Astrocyte (in vitro differentiated cells and primary cell): ENCODE results near the gene PSEN2. TPM values are rescaled to one million over a fixed set of nuclear protein-coding genes. Genes with fewer than 3 reads are reported as not detected.
A peak's percentile ranks its signal among the peaks of the same experiment; 100 is the strongest.

Experiments used
- DNase-seq: peaks from one replicate; pipeline ENCODE4 v3.0.0-alpha.2; 2010; ENCODE audit warnings: low read depth
- FAIRE-seq: peaks from 2 replicates; lab custom pipeline; 2011; peaks lifted over from hg19 to GRCh38; lab: Jason Lieb, UNC
- H2AFZ ChIP-seq: 2 replicates; pipeline ENCODE4 v1.6.0; 2012; ENCODE audit warnings: low read depth, low read length, inconsistent platforms
- H3K27ac ChIP-seq: 2 replicates; pipeline ENCODE4 v1.5.1; 2011; ENCODE audit warnings: low read depth, low read length, inconsistent platforms
- H3K27me3 ChIP-seq: 2 replicates; pipeline ENCODE4 v1.6.0; 2011; ENCODE audit warnings: low read length, inconsistent platforms; ENCODE audit not compliant: insufficient read depth
- H3K36me3 ChIP-seq: 2 replicates; pipeline ENCODE4 v1.5.1; 2011; ENCODE audit warnings: low read length, inconsistent platforms; ENCODE audit not compliant: insufficient read depth
- H3K4me1 ChIP-seq: 2 replicates; pipeline ENCODE4 v1.5.1; 2011; ENCODE audit warnings: low read length, inconsistent platforms; ENCODE audit not compliant: insufficient read depth
- H3K4me2 ChIP-seq: 2 replicates; pipeline ENCODE4 v1.6.0; 2012; ENCODE audit warnings: low read length, inconsistent platforms
- H3K4me3 ChIP-seq: 2 replicates; pipeline ENCODE4 v1.5.1; 2011; ENCODE audit warnings: low read depth, mild to moderate bottlenecking, low read length, inconsistent platforms; ENCODE audit not compliant: insufficient read depth
- H3K79me2 ChIP-seq: 2 replicates; pipeline ENCODE4 v1.6.0; 2012; ENCODE audit warnings: mild to moderate bottlenecking, low read length, inconsistent platforms; ENCODE audit not compliant: insufficient read depth
- H3K9ac ChIP-seq: 2 replicates; pipeline ENCODE4 v1.6.0; 2012; ENCODE audit warnings: mild to moderate bottlenecking, low read length, inconsistent platforms
- H3K9me3 ChIP-seq: 2 replicates; pipeline ENCODE4 v1.5.1; 2012; ENCODE audit warnings: low read depth, mild to moderate bottlenecking, low read length, inconsistent platforms; ENCODE audit not compliant: insufficient read depth
- H4K20me1 ChIP-seq: 2 replicates; pipeline ENCODE4 v1.6.0; 2012; ENCODE audit warnings: low read length, inconsistent platforms; ENCODE audit not compliant: insufficient read depth
- H3K27ac Mint-ChIP-seq: one replicate; pipeline ENCODE4 v1.8.0; 2021; ENCODE audit warnings: mild to moderate bottlenecking, mixed read lengths; ENCODE audit not compliant: unreplicated experiment
- H3K27me3 Mint-ChIP-seq: one replicate; pipeline ENCODE4 v1.8.0; 2021; ENCODE audit warnings: low read depth, mixed read lengths; ENCODE audit not compliant: unreplicated experiment
- H3K36me3 Mint-ChIP-seq: one replicate; pipeline ENCODE4 v1.8.0; 2021; ENCODE audit warnings: low read depth, mixed read lengths; ENCODE audit not compliant: unreplicated experiment
- H3K4me1 Mint-ChIP-seq: one replicate; pipeline ENCODE4 v1.8.0; 2021; ENCODE audit warnings: low read depth, mixed read lengths; ENCODE audit not compliant: unreplicated experiment
- H3K4me3 Mint-ChIP-seq: one replicate; pipeline ENCODE4 v1.8.0; 2021; ENCODE audit warnings: mild to moderate bottlenecking, moderate library complexity, mixed read lengths; ENCODE audit not compliant: unreplicated experiment
- H3K9me3 Mint-ChIP-seq: one replicate; pipeline ENCODE4 v1.8.0; 2021; ENCODE audit warnings: mild to moderate bottlenecking, mixed read lengths; ENCODE audit not compliant: unreplicated experiment
- EZH2 ChIP-seq: IDR thresholded peaks from 2 replicates; pipeline ENCODE4 v1.6.1; 2012; ENCODE audit warnings: mild to moderate bottlenecking, low read length, inconsistent platforms; ENCODE audit not compliant: insufficient read depth
- total RNA-seq: library from RNA; stranded (reverse); gene quantifications from 2 replicates; pipeline ENCODE4 v1.2.1, GENCODE V29; 2021
- TF ChIP-seq, protein P1 (sequence below): IDR thresholded peaks from 2 replicates; pipeline ENCODE4 v1.5.1; 2011; ENCODE audit warnings: low read depth, mild to moderate bottlenecking, inconsistent platforms, low read length, moderate library complexity; ENCODE audit not compliant: insufficient read depth

PSEN2 gene
- total RNA-seq, 1 donor from 2014 or later = 12.4 TPM

DNA sequence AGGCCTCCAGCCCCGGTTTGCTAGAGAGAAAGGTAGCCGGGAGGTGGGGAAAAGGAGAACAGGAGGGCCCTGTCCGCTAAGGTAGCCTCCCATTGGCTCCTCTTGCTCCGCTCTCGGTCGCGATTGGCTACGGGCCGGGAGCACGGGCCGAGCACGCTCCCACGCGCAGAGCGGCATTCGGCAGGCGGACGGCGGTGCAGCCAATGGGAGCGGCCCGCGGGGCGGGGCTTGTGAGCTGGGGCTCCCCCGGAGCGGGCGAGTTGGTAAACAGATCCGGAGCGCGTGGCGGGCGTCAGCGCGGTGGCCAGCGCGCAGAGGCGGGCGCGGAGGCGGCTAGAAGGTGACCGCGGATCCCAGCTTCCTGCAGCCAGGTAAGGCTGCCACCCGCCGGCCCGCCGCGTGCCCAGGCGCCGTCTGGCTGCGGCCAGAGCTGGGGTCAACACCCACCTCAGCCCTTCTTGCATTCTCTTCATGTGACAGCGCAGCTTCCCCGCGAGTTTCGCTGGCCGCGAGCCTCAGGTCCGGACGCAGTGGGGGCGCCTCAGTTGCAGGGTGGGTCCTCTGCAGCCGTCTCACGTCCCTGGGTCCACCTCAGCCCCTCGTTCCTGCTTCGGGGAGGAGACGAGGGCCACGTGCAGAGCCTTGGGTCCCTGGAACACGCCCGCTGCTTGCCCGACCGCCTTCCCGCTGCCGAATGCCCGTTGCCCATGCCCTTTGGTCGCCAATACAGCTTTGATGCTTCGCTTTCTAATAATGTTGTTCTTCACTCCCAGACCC is 69.8 kb downstream of the PSEN2 start, which contains the start of gene COQ8A:
Gene COQ8A (plus strand): TSS at position 266 of the 777 bp plus-strand sequence. CDS start 21,092 bp downstream, outside the sequence.
- peak within 1 kb of the TSS; percentile 77 for H3K27ac Mint-ChIP-seq
- Histone ChIP-seq H3K9ac (peak within 1 kb of the TSS; percentile 82), H2AFZ (peak within 1 kb of the TSS; percentile 97)

DNA sequence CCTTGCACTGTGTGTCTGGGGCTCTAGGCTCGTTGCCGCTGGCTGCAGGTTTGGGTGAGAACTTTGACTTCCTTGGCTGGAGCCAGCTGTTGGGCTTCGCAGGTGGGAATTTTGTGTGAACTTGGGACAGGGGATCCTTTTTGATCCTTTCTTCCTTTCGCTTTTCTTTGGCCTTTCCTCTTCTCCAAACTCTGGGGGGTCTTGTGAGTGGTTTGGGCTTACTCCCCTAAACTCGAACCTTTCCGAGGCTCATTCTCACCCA is 70.3 kb downstream of the PSEN2 start:
- TF ChIP-seq, protein P1, sequence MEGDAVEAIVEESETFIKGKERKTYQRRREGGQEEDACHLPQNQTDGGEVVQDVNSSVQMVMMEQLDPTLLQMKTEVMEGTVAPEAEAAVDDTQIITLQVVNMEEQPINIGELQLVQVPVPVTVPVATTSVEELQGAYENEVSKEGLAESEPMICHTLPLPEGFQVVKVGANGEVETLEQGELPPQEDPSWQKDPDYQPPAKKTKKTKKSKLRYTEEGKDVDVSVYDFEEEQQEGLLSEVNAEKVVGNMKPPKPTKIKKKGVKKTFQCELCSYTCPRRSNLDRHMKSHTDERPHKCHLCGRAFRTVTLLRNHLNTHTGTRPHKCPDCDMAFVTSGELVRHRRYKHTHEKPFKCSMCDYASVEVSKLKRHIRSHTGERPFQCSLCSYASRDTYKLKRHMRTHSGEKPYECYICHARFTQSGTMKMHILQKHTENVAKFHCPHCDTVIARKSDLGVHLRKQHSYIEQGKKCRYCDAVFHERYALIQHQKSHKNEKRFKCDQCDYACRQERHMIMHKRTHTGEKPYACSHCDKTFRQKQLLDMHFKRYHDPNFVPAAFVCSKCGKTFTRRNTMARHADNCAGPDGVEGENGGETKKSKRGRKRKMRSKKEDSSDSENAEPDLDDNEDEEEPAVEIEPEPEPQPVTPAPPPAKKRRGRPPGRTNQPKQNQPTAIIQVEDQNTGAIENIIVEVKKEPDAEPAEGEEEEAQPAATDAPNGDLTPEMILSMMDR = no peak
- TF ChIP-seq EZH2 = no peak
- FAIRE-seq = no peak
- Histone ChIP-seq H3K36me3 (no peaks in the 10 kb centered on the region), H4K20me1 (no peaks in the 10 kb centered on the region), H3K79me2 (no peaks in the 10 kb centered on the region), H3K9ac (peak overlapping the region; percentile 56), H3K27me3 (peaks cover 2% of the 10 kb centered on the region), H3K27ac (no peak overlapping the region), H2AFZ (peak overlapping the region; percentile 97), H3K9me3 (no peaks in the 10 kb centered on the region), H3K4me2 (peak overlapping the region; percentile 94), H3K4me1 (peaks cover 11% of the 10 kb centered on the region), H3K4me3 (peak overlapping the region; percentile 71)
- Mint-ChIP-seq H3K9me3 (peaks cover 3% of the 10 kb centered on the region), H3K27ac (no peak overlapping the region), H3K4me1 (peaks cover 5% of the 10 kb centered on the region), H3K36me3 (peaks cover 2% of the 10 kb centered on the region), H3K27me3 (peaks cover 6% of the 10 kb centered on the region), H3K4me3 (peak overlapping the region; percentile 80)
- DNase-seq = no peak

More for the DNA sequence above, 69.8 kb downstream of the PSEN2 start, which contains the start of gene COQ8A:
- peaks cover 2% of the 10 kb centered on the region for H3K36me3 Mint-ChIP-seq
- H3K27me3 Mint-ChIP-seq = peaks cover 6% of the 10 kb centered on the region
- H4K20me1 ChIP-seq = no peaks in the 10 kb centered on the region
- H3K4me3 ChIP-seq = peak within 1 kb of the TSS; percentile 71
- FAIRE-seq (peak; percentile 54), DNase-seq (peak; percentile 99)
- peak within 1 kb of the TSS; percentile 77 for H3K27ac ChIP-seq
- peak within 1 kb of the TSS; percentile 80 for H3K4me3 Mint-ChIP-seq
- no peaks in the 10 kb centered on the region for H3K36me3 ChIP-seq
- H3K9me3 ChIP-seq = no peaks in the 10 kb centered on the region
- peak within 1 kb of the TSS; percentile 94 for H3K4me2 ChIP-seq
- H3K27me3 ChIP-seq = peaks cover 2% of the 10 kb centered on the region
- TF ChIP-seq, protein P1 = no peak
- no peak for TF ChIP-seq EZH2
- peaks cover 5% of the 10 kb centered on the region for H3K4me1 Mint-ChIP-seq
- peaks cover 11% of the 10 kb centered on the region for H3K4me1 ChIP-seq
- peaks cover 3% of the 10 kb centered on the region for H3K9me3 Mint-ChIP-seq
- H3K79me2 ChIP-seq = no peaks in the 10 kb centered on the region

- Histone ChIP-seq H3K4me1 (peaks cover 11% of the 10 kb centered on the region), H3K27me3 (peaks cover 2% of the 10 kb centered on the region), H3K9ac (no peak overlapping the region), H3K27ac (no peak overlapping the region), H3K9me3 (no peaks in the 10 kb centered on the region), H2AFZ (no peak overlapping the region), H3K4me2 (no peak overlapping the region), H3K36me3 (no peaks in the 10 kb centered on the region), H3K4me3 (no peak overlapping the region), H4K20me1 (peaks cover 6% of the 10 kb centered on the region), H3K79me2 (no peaks in the 10 kb centered on the region)
- Mint-ChIP-seq H3K4me3 (peak overlapping the region; percentile 9), H3K27ac (no peak overlapping the region), H3K36me3 (peaks cover 2% of the 10 kb centered on the region), H3K9me3 (peaks cover 3% of the 10 kb centered on the region), H3K27me3 (peaks cover 6% of the 10 kb centered on the region), H3K4me1 (peaks cover 5% of the 10 kb centered on the region)
- FAIRE-seq (no peak), DNase-seq (no peak)
- TF ChIP-seq, protein P1 = no peak
- TF ChIP-seq EZH2 = no peak
These were observed 72.0 kb downstream of the PSEN2 start for GRCh38 chr1:226942392-226942791.
